COLO829 (cell line): ENCODE results near the gene FSD2.
A peak's percentile ranks its signal among the peaks of the same experiment; 100 is the strongest.
"Not testable (repeated sequence)": the region's sequence is repeated elsewhere in the genome, so short reads cannot be mapped to it uniquely, and the experiment has no call there.

Source experiments
- DNase-seq: peaks from one replicate; pipeline ENCODE4 v3.0.0; 2012; ENCODE audit warnings: low spot score

Gene FSD2

DNA sequence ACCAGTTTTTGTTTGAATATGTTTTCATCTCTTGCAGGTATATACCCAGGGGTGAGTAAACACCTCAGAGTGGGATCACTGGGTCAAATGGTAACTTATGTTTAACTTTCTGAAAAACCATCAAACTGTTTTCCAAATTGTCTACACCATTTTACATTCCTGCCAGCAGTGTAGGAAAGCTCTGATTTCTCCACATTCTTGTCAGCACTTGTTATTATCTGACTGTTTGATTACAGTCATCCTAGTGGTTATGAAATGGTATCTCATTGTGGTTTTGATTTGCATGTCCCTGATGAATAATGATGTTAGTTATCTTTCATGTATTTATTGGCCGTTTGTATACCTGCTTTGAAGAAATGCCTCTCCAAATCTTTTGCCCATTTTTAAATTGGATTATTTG, 13.8 kb downstream of the FSD2 start:
- no peak for DNase-seq

DNA sequence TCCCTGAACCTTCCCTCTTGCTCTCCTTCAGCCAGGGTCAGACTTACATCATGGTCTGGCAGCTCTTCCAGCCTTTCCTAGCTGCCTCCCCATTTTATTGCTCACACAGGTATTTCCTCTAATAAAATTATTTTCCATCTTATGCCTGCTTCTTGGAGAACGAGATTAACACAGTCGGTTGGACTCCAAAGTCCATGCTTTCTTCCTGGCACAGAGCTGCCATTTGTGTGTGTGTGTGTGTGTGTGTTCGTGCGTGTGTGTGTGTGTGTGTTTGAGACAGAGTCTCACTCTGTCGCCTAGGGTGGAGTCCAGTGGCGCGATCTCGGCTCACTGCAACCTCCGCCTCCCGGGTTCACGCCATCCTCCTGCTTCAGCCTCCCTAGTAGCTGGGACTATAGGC, 15.5 kb downstream of the FSD2 start:
- no peak for DNase-seq

DNA sequence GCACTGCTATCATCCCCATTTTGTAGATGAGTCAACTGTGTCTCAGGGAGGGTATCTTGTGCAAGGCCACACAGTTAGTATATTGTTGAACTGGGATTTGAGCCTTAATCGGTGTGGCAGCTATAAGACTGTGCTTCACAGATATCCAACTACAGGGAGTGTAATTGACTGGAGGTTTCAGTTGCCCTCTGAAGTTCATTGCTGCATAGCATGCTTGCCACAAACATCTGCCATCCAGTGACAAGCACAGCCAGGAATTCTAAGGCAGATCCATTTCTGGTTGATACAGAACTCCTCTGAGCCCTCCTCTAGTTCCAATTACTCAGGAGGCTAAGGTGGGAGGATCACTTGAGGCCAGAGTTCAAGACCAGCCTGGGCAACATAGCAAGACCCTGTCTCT, 16.4 kb downstream of the FSD2 start:
- no peak for DNase-seq

DNA sequence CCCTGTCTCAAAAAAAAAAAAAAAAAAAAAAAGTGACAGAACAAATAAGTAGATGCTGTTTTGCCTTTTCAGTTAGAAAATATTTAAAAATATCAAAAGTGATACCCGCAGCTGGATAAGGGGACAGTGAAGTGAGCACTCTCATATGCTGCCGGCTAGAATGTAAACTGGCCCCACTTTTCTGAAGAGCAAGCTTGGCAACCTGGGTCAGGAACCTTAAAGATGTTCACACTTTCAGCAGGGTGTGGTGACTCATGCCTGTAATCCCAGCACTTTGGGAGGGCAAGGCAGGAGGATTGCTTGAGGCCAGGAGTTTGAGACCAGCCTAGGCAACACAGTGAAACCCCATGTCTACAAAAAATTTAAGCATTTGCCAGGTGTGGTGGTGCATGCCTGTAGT, 17.4 kb downstream of the FSD2 start:
- no peak for DNase-seq

DNA sequence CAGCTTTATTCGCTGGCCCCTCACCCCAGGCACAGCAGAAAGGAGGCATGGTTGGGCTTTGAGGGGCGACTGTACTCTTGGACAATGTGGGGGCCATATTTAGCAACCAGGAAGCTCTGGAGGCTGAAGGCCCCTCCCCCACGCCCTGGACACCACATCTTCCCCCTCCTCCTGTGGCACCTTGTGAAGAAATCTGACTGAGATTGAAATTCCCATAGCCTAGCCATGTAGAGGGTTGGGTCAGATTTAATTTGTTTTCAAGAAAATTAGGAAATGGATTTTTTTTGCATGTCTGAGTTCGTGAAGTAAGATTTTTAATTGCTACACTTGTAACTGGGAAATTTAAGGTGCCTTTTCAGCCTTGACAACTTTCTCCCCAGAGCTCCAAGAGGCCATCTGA, 24.5 kb downstream of the FSD2 start:
- DNase-seq, result no peak

DNA sequence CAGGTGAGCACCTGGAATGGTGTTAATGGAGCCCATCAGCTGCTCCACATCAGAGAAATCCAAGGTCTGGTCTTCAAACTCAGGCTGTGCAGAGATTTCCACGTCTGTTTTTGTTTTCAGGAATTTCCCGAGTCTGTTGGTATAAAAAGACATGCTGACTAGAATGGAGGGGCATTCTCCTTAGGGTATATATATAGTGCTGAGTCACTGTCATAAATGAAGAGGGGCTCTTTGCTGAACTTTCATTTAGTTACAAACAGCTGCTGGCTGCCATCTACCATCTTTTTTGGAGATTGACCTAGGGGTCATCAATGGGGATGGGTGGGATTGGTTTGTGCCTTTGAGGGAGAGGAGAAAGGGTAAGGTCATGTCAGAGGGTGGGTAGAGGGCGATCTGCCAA, 27.1 kb downstream of the FSD2 start:
- no peak for DNase-seq

DNA sequence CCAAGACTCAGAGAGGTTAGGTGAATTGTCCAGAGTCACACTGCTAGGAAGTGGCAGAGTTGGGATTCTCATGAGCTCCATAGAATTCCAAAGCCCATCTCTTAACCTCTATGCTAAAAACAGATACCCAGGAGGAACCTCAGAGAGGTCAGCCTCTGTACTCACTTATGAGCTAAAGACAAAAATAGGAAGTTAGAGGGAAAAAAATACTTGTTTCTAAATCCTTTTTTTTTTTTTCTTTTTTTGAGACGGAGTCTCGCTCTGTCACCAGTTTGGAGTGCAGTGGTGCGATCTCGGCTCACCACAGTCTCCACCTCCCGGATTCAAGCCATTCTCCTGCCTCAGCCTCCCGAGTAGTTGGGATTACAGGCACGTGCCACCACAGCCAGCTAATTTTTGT, 31.4 kb downstream of the FSD2 start:
- DNase-seq, result no peak

DNA sequence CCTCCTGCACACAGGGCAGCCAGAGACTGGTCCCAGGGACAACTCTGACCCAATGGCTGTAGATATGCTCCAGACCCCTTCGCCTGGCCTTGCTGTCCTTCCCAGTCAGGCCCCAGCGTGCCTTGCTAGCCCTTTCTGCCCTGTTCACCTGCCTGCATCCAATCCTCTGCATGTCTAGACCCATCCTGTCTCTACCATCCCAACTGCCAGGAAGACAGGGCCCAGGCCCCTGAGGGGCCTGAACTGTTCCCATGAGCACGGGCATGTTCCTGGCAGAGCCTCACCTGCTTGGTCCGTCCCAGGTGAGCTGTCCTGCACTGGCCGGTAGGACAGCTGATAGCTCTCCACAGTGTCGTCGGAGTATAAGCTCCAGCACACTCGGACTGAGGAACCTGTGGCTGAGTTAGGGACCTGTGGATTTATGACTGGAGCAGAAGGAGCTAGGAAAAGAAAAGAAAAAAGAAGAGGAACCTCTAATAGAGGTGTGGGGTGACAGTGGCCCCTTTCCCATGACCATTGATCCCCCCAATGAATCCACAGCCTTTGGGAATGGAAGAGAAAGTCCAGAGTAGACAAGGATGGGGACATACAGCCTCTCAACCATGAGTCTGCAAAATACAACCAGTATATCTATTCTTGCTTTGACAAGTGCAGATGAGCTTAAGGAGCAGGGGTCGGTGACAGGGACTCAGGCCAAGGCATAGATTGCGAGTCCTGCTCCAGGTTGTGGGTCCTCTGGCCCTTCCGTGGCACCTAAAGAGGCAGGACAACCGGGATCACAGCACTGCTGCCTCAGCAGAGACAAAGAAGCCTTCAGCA, 33.9 kb downstream of the FSD2 start:
- DNase-seq, result no peak

DNA sequence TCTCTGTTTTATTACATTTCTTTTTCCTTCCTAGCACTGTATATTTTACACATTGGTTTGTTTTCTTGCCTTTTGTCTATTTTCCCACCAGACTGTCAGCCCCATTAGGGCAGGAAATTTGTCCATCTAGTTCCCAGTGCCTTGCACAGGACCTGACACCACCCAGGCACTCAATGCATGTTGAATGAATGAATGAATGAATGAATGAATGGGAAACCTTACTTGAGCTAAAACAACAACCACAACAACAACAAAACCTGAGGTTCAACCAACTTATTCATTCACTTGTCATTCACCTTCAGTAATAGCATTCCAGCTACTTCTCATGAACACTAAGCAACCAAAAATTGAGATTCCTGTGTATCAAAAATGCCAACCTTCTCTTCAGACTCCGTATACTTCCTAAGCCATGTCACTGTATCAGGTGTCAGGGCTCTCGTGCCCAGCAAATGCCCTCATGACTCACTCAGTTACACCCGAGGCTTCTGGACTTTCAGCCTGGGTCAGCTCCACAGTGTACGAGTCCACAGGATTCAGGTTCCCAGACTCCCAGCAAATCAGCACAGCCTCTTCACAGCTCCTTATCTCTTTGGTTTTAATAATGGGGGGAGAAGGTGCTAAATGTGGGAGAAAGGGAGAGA, 37.3 kb downstream of the FSD2 start:
- DNase-seq, result no peak

DNA sequence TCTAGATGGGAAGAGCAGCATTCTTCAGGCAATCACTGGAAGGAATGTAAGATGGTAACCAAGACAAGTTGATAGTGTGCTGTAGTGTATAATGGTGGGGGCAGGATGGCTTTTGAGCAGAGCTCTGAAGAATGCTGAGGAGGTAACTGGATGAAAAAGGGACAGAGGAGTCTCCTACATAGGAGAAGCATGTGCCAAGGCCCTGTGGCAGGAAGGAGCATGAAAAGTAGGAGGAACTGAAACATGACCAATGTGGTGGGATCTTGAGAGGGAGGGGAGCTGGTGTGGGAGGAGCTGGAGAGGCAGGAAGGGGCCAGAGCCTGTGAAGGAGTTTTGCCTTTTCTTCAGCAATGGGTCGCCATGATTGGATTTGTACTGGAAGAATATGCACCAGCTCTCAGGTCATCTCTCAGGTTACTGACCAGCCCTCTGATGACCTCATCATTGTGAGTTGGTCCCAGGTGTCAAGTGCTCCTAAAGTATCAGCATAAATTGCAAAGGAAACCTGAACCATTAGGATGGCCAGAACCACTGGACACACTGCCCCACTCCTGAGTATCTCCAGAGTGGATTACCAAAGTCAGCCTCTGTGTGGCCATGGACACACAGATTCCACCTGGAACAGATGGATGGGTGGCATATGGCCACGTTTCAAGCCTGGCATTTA, 38.6 kb downstream of the FSD2 start:
- no peak for DNase-seq

DNA sequence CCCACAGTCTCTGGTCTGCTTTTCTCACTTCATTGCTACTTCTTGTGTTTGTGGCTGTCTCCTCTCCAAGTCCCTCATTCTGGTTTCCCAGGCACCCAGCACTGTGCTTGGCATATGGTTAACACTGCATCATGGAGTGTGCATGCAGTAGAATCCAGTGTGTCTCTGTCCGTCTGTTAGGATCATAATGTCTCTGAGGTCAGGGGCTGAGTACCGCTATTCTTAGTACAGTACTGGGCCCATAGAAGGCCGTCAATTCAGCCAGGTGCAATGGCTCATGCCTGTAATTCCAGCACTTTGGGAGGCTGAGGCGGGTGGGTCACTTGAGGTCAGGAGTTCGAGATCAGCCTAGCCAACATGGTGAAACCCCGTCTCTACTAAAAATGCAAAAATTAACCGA, 39.7 kb downstream of the FSD2 start:
- DNase-seq, result not testable (repeated sequence)

DNA sequence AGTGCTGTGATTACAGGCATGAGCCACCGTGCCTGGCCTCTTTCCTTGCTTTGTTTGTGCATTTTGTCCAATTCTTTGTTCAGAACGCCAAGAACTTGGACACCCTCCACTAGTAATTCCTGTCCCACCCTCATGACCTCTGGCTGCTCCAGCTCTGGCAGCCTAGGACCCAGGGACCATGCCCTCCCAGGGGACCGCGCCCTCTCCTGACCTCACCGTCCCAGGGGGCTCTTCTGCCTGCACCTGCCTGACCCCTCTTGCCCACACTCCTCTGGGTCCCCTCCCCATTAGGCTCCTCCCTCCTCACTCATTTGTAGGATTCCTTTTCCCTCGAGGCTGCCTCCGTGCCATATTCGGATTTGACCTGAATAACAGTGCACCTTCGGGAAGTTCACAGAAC, 41.1 kb downstream of the FSD2 start:
- no peak for DNase-seq

DNA sequence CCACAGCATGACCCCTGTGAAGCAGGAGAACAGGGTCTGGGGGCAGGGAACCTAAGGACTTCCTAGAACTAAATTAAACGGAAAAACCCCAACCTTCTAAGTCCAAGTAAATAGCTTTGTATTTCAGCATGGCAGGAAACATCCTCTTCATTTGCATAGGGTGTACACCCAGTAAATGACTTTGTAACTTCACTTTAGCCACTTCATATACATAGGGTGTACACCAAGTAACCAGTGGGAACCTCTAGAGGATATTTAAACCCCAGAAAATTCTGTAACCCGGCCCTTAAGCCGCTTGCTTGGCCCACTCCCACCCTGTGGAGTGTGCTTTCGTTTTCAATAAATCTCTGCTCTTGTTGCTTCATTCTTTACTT, 41.8 kb downstream of the FSD2 start:
- no peak for DNase-seq

DNA sequence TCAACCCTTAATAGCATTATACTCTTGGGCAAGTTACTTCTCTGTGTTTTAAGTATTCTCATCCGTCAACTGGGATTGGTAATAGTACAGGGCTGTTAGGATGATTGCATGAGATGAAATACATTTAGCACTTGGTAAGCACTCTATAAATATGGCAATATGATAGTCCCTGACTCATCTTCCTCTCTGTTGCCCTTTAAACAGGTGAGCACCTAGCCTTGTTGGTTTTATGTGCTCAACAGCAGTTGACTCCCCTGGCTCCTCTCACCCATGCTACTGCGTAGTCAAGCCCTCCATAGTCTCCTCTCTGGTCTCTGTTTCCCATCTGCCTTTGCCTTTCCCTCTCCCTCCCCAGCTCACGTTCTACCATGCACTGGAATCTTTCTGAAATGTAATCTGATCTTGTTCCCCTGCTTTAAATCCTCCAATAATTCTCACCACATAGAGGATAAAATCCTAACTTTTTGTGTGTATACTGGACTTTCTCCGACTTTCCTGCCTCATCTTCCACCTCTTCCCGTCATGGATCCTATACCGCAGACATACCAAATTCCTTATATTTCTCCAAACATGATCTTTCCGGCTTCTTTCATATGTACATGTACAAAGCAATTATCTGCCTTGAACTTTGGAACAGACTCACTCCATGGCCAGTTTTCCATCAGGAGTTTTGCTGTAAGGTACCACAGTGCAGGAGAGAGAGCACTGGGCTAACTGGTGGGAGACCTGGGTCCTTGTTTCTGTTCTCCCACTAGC, 42.3 kb downstream of the FSD2 start:
- no peak for DNase-seq

DNA sequence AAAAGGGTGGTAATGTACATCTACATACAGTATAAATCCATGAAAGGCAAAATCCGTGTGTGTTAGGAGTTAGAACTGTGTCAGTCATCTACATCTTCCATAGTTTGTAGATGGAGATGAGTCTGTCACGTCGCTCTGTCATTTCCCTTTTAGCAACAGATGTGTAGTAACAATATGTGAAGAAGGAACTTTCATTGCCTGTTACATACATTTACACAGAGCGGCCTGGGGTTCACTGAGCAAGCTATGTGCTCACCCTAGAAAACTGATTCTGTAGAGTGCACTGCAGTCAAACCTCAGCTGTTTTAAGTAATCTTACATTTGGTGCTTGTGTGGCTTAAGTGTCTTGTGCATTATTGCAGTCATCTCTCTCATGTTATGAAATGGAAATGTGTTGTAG, 54.6 kb downstream of the FSD2 start:
- no peak for DNase-seq

DNA sequence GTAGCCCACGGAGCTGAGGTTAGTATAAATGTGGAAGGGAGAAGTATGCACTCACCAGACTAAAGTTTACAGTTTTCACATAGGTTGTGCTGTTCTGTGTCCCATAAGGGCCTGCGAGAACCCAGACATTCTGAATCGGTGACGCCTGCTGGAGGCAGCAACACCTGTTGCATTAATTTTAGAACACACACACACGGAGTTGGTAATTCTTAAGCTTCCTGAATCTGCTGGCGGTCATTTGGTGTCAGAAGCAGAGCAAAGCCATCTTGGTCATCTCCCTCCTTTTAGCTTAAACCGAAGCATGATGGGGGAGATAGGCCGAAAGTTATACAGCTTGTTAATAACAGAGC, 55.1 kb downstream of the FSD2 start:
- DNase-seq, result peak; percentile 4

DNA sequence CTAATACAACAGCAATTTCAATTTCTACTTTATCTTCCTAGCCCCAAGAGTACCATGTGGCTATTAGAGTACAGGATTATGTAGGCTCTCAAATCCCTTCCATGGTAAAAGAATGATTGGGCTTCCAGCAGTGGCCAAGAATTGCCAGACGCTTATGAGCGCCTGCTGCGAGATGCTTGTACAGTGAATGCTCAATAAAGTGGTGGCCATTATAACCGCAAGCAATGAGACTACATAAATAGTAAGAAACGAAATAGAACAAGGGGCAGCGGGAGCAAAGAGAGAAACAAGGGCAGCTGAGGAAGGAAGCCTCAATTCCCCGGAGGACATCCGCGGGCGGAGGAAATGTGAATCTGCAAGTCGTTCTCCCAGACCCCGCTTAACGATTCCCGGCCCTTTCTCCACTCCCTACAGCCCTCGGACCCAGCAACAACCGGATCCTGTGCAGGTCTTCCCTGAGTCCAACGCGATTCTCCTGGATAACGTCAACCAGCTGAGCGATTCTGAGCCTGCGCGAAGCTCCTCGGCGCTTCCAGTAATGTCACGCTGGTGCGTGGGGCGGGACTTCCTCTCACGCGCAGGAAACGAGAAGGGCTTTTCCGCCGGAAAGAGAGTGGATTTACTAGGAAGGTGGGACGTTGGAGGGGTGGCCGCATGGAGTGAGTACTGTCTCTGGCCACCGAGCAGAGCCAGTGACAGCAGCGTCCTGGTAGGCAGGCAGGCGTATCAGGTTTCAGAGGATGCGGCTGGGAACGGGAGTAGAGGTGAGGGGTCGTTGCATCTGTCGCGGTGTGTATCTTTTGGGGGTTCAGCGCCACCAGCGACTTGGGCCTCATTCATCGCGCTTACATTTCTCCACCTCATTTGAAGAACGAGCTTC, 55.7 kb downstream of the FSD2 start:
- peak; percentile 93 for DNase-seq

DNA sequence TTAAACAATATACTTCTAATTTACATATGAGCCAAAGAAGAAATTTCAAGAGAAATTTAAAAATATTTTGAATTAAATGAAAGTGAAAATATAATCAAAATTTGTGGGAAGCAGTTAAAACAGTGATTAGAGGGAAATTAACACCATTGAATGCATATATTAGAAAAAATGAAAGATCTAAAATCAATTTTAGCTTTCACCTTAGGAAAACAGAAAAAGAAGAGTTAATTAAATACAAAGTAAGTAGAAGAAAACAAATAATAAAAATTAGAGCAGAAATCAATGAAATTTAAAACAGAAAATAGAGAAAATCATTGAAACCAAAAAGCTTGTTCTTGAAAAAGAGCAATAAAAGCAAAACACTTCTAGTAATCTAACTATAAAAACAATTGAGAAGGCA, 57.6 kb downstream of the FSD2 start:
- DNase-seq, result no peak

DNA sequence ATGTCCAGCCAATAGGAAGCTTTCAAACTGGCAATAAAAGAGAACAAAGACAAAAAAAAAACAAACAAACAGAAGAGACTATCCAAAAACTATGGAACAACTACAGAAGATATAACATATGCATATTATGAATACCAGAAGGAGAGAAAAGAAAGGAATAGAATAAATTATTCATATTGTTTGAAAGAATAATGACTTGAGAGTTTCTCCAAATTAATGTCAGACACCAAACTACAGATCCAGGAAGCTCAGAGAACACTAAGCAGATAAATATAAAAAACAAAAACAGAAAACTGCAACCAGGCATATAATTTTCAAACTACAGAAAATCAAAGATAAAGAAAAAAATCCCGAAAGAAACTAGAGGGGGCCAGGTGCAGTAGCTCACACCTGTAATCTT, 62.1 kb downstream of the FSD2 start:
- no peak for DNase-seq

DNA sequence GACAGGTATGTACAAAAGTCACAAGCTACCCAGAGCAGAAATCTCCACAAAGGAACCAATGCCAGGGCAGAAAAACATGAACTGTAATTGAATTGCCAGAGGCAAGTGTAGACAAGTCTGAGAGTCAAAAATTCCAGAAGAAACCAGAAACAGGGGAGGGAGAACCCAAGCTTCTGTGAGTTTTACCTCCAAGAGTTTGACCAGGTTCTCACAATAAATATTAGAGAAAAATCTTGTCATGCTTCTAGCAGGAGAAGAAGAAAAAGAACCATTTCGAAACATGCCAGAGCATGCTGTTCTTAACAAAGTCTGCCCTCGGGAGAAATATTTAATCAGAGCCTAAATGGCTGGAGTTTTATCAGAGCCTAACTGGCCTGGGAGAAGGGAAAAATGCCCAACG, 63.7 kb downstream of the FSD2 start:
- no peak for DNase-seq

DNA sequence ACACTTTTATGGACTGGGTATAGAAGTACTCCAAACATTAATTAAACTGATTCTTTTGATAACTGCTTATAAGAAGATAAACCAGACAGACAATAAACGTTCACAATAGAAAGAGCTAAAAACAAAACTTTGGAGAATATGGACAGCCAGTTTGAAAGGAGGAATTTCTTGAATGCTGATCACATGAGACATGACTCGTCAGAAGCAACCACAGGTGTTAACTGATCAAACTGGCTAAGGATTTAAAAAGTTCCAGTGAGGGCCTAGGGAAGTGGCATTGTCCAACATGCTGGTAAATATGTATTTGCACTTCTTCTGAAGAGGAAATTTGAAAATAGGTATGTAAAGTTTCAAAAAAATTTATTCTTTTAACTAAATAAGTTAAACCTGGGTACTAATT, 66.8 kb downstream of the FSD2 start:
- DNase-seq, result no peak

DNA sequence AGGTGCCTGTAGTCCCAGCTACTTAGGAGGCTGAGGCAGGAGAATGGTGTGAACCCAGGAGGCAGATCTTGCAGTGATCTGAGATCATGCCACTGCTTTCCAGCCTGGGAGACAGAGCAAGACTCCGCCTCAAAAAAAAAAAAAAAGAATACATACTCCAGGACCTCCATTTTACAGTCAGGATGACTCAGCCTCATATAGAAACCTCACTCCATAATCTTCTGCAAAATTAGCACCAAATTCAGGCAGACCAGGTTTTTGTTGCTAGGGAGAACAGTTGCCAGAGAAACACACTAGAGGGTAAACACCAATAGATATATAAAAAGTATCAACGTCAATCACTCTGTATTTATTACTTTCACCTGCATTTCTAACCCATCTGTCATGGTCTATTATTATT, 67.9 kb downstream of the FSD2 start:
- no peak for DNase-seq
